Testis (tissue), 2 donors: ENCODE data around the gene MMP24.

ENCODE experiments used
- CTCF ChIP-seq, 3 experiments: fragments of 450-650 bp in 2 of 3; fragments of 200-600 bp in 1 of 3; sonication (generic) in 1 of 3; IDR thresholded peaks; one replicate each; pipeline ENCODE4 v1.5.1; 2016 to 2019; ENCODE audit warnings: antibody characterized with exemption in 3 of 3, mild to moderate bottlenecking in 2 of 3, moderate library complexity in 1 of 3
- POLR2A ChIP-seq: fragments of 450-650 bp; IDR thresholded peaks from one replicate; pipeline ENCODE4 v1.6.1; 2017; ENCODE audit warnings: antibody characterized with exemption, mild to moderate bottlenecking, moderate library complexity

GRCh38 chr20:35253010-35253409 is 26.5 kb downstream of the MMP24 start:
- TF ChIP-seq CTCF (IDR thresholded peaks at IDR 0.05) (no peak), POLR2A (no peak)
